Natural killer cell (primary cell): ENCODE measurements around the gene LCT. TPM values are rescaled to one million over a fixed set of nuclear protein-coding genes. Genes with fewer than 3 reads are reported as not detected.

Source experiments
- ATAC-seq, 3 donors: fragments of 150-1000 bp in 2 of 3; fragments of 200-7000 bp in 1 of 3; cut with Tn5 transposase; 1 replicate in 1 of 3; 2 replicates in 2 of 3; pipeline ENCODE4 v1.10.0; 2021; ENCODE audit warnings: mild to moderate bottlenecking in 2 of 3, moderate library complexity in 2 of 3
- DNase-seq, 2 donors: peaks; one replicate each; pipeline versions ENCODE4 v3.0.0 to v3.0.0-alpha.2; 2013 to 2021; ENCODE audit warnings: mixed read lengths in 1 of 2
- H3K27ac ChIP-seq: one replicate; pipeline ENCODE4 v1.5.1; 2013; ENCODE audit warnings: mild to moderate bottlenecking, low read length
- H3K27me3 ChIP-seq: one replicate; pipeline ENCODE4 v1.6.1; 2013; ENCODE audit warnings: low read length; ENCODE audit not compliant: control insufficient read depth, insufficient read depth
- H3K36me3 ChIP-seq: one replicate; pipeline ENCODE4 v1.6.1; 2013; ENCODE audit warnings: low read length; ENCODE audit not compliant: control insufficient read depth, insufficient read depth
- H3K4me1 ChIP-seq: one replicate; pipeline ENCODE4 v1.6.1; 2013; ENCODE audit warnings: low read length; ENCODE audit not compliant: control insufficient read depth, insufficient read depth
- H3K4me3 ChIP-seq: one replicate; pipeline ENCODE4 v1.5.1; 2013; ENCODE audit warnings: low read length
- H3K9me3 ChIP-seq: one replicate; pipeline ENCODE4 v1.6.1; 2013; ENCODE audit warnings: low read length; ENCODE audit not compliant: control insufficient read depth, insufficient read depth
- H3K27ac Mint-ChIP-seq, 2 donors: one replicate each; pipeline ENCODE4 v1.8.0; 2022; ENCODE audit warnings: mild to moderate bottlenecking in 2 of 2, mixed read lengths in 2 of 2, moderate library complexity in 1 of 2
- H3K27me3 Mint-ChIP-seq, 2 donors: one replicate each; pipeline ENCODE4 v1.8.0; 2022; ENCODE audit warnings: low read depth in 2 of 2, mixed read lengths in 2 of 2
- H3K36me3 Mint-ChIP-seq: one replicate; pipeline ENCODE4 v1.8.0; 2022; ENCODE audit warnings: mixed read lengths
- H3K4me1 Mint-ChIP-seq, 2 donors: one replicate each; pipeline ENCODE4 v1.8.0; 2022; ENCODE audit warnings: mixed read lengths in 2 of 2
- H3K4me3 Mint-ChIP-seq: one replicate; pipeline ENCODE4 v1.8.0; 2022; ENCODE audit warnings: mild to moderate bottlenecking, moderate library complexity, mixed read lengths
- H3K9me3 Mint-ChIP-seq, 2 donors: one replicate each; pipeline ENCODE4 v1.8.0; 2022; ENCODE audit warnings: mixed read lengths in 2 of 2
- WGBS: methylation state at CpG from one replicate; pipeline ENCODE4 v1.1.7; 2013; ENCODE audit warnings: missing lambda C conversion rate; ENCODE audit not compliant: insufficient coverage; 5-methylcytosine and 5-hydroxymethylcytosine counted together
- intact Hi-C: fragments of 100-400 bp; cut with micrococcal nuclease; formaldehyde crosslinking; loops from one replicate; pipeline ENCODE4 v1.14.2; 2022
- total RNA-seq, 4 donors: library from RNA; stranded (reverse); fragments of 120-200 nt in 1 of 4; gene quantifications; one replicate each; pipeline versions ENCODE4 v1.2.3 to v1.2.4, GENCODE V29; 2013 to 2022
- TF ChIP-seq, protein P1 (sequence below): fragments of 200-600 bp; IDR thresholded peaks from one replicate; pipeline ENCODE4 v1.8.0; 2022; ENCODE audit warnings: antibody characterized with exemption

Gene LCT
- total RNA-seq, 3 donors from 2014 or later (not counting 1 experiment from before 2014, with no cell fraction given), result 0.05 TPM; not detected in 2

DNA sequence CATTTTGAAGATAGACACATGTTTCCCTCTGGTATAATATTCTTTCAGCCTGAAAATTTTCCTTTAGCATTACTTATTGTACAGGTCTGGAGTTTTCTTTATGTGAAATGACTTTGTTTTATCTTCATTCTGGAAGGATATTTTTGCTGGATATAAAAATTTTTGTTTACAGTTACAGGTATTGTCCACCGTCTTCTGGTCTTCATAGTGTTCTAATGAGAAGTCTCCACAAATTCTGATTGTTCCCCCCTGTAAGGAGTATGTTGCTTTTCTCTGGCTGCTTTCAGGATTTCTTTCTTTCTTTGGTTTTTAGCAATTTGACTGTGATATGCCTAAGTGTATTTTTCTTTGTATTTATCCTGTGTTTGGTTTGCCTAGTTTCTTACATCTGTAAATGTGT lies 80.3 kb downstream of the LCT start:
- intact Hi-C loops, result no loop called here
- H3K4me1 Mint-ChIP-seq, result no peaks in the 10 kb centered on the region
- Histone ChIP-seq H3K36me3 (peaks cover 62% of the 10 kb centered on the region), H3K27me3 (no peaks in the 10 kb centered on the region), H3K4me1 (no peaks in the 10 kb centered on the region), H3K9me3 (peaks cover 3% of the 10 kb centered on the region), H3K27ac (no peak overlapping the region), H3K4me3 (no peak overlapping the region)
- H3K4me3 Mint-ChIP-seq, result no peak overlapping the region
- peaks cover 17% of the 10 kb centered on the region for H3K36me3 Mint-ChIP-seq
- WGBS, result 100% methylated on average over 1 of the region's 1 CpG
- H3K9me3 Mint-ChIP-seq, result peaks cover 4% of the 10 kb centered on the region in 2 donors
- no peak overlapping the region for H3K27ac Mint-ChIP-seq
- ATAC-seq (no peak), DNase-seq (no peak)
- H3K27me3 Mint-ChIP-seq, result no peaks in the 10 kb centered on the region
- TF ChIP-seq, protein P1, sequence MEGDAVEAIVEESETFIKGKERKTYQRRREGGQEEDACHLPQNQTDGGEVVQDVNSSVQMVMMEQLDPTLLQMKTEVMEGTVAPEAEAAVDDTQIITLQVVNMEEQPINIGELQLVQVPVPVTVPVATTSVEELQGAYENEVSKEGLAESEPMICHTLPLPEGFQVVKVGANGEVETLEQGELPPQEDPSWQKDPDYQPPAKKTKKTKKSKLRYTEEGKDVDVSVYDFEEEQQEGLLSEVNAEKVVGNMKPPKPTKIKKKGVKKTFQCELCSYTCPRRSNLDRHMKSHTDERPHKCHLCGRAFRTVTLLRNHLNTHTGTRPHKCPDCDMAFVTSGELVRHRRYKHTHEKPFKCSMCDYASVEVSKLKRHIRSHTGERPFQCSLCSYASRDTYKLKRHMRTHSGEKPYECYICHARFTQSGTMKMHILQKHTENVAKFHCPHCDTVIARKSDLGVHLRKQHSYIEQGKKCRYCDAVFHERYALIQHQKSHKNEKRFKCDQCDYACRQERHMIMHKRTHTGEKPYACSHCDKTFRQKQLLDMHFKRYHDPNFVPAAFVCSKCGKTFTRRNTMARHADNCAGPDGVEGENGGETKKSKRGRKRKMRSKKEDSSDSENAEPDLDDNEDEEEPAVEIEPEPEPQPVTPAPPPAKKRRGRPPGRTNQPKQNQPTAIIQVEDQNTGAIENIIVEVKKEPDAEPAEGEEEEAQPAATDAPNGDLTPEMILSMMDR, result no peak

DNA sequence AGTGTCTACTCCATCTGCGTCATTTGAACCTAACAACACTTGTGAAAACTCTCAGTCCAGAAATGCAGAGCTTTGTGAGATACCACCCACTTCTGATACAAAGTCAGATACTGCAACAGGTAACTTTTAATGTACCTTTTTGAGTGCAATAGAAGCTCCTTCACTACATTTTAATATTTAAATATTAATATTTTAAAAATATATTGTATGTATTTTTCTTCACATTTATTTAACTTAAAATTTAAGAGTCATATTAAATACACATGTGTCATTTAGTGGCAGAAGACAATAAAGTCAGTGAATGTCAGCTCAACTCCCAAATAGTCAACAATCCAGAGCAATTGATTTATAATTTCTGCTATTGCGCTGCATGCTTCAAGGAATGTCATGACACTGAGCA lies 81.4 kb downstream of the LCT start:
- no peaks in the 10 kb centered on the region for H3K4me1 ChIP-seq
- no peak overlapping the region for H3K27ac Mint-ChIP-seq
- H3K4me3 Mint-ChIP-seq, result no peak overlapping the region
- H3K9me3 Mint-ChIP-seq, result peaks cover 4% of the 10 kb centered on the region in 2 donors
- H3K27me3 Mint-ChIP-seq, result no peaks in the 10 kb centered on the region
- DNase-seq, result no peak
- H3K9me3 ChIP-seq, result peaks cover 3% of the 10 kb centered on the region
- no peaks in the 10 kb centered on the region for H3K27me3 ChIP-seq
- TF ChIP-seq, protein P1, result no peak
- 100% methylated on average over 2 of the region's 2 CpGs for WGBS
- intact Hi-C loops, result no loop called here
- no peak overlapping the region for H3K4me3 ChIP-seq
- no peak overlapping the region for H3K27ac ChIP-seq
- H3K4me1 Mint-ChIP-seq, result no peaks in the 10 kb centered on the region
- no peak for ATAC-seq
- peaks cover 56% of the 10 kb centered on the region for H3K36me3 ChIP-seq
- peaks cover 17% of the 10 kb centered on the region for H3K36me3 Mint-ChIP-seq

DNA sequence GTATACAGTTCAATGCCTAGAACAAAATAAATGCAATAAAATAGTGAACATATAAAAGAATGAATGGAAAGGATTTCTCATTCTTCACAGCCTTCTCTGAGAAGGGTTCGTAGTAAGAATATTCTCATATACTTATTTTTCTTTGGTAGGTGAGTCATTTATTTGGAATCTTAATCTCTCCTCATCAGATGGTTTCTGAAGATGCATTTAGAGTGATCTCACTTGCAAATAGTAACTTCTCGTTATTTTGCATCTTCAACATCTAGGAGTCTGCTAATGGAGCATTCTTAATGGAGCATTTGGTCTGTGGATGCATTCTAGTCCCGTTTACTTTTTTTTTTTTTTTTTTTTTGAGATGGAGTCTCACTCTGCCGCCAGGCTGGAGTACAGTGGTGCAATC lies 91.4 kb downstream of the LCT start:
- peaks cover 22% of the 10 kb centered on the region for H3K36me3 ChIP-seq
- no peaks in the 10 kb centered on the region for H3K9me3 ChIP-seq
- H3K27ac ChIP-seq, result no peak overlapping the region
- WGBS, result 100% methylated on average over 1 of the region's 4 CpGs
- intact Hi-C loops, result no loop called here
- Mint-ChIP-seq H3K9me3 (no peaks in the 10 kb centered on the region), H3K27me3 (no peaks in the 10 kb centered on the region), H3K4me3 (no peak overlapping the region), H3K27ac (peak overlapping the region in 1 of 2 donors; percentile 50), H3K4me1 (peaks cover 42 to 48% of the 10 kb centered on the region in 2 donors), H3K36me3 (peaks cover 11% of the 10 kb centered on the region)
- TF ChIP-seq, protein P1, result no peak
- no peaks in the 10 kb centered on the region for H3K4me1 ChIP-seq
- no peaks in the 10 kb centered on the region for H3K27me3 ChIP-seq
- no peak overlapping the region for H3K4me3 ChIP-seq
- ATAC-seq (no peak), DNase-seq (no peak)

DNA sequence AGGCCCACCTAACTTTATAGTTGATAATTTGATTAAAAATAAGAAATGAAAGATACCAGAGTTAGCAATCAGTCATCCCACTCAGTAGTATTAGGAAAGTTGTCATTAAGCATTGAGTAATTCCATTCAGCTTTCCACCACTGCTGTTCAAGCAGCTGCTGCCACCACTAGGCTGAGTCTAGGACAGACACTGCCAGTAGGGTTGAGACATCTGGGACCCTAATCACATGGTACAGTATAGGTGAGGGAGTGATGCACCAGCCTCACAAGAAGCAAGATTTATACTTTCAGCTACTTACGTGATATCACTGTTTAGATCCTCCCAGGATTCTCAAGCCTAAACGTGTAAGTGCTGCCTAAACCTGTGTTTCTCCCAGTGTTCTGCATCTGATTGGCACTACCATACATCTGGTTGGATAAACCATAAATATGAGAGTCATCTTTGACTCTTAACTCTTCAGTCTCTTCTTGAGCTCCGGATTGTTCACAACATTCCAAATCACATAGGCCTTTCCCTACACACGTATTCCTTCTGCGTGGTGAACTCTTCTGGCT lies 92.1 kb downstream of the LCT start:
- intact Hi-C loops, result loop anchor here (5.0 kb wide), 1 partner anchor 372 kb away; the partner anchor contains the start of gene CXCR4
- Histone ChIP-seq H3K4me3 (no peak overlapping the region), H3K27me3 (no peaks in the 10 kb centered on the region), H3K4me1 (no peaks in the 10 kb centered on the region), H3K27ac (no peak overlapping the region), H3K36me3 (peaks cover 22% of the 10 kb centered on the region), H3K9me3 (no peaks in the 10 kb centered on the region)
- H3K27ac Mint-ChIP-seq, result peak overlapping the region in 1 of 2 donors; percentile 96
- ATAC-seq (no peak), DNase-seq (peak in 1 of 2 donors; percentile 47)
- H3K4me3 Mint-ChIP-seq, result peak overlapping the region; percentile 38
- H3K27me3 Mint-ChIP-seq, result no peaks in the 10 kb centered on the region
- H3K4me1 Mint-ChIP-seq, result peaks cover 42 to 47% of the 10 kb centered on the region in 2 donors
- no peaks in the 10 kb centered on the region for H3K9me3 Mint-ChIP-seq
- TF ChIP-seq, protein P1, result no peak
- WGBS, result 89% methylated on average over 5 of the region's 5 CpGs
- H3K36me3 Mint-ChIP-seq, result peaks cover 9% of the 10 kb centered on the region
